Sigmoid colon (tissue), 4 donors: ENCODE data around the gene BCR.

Experiments
- EP300 ChIP-seq, 4 donors: sonication (generic); formaldehyde crosslinking; IDR thresholded peaks; one replicate each; pipeline ENCODE4 v1.6.1; 2017; ENCODE audit warnings: antibody characterized with exemption in 4 of 4
- POLR2A ChIP-seq, 2 donors: fragments of 450-650 bp; IDR thresholded peaks; one replicate each; pipeline ENCODE4 v1.6.1; 2016; ENCODE audit warnings: antibody characterized with exemption in 2 of 2, mild to moderate bottlenecking in 2 of 2, moderate library complexity in 2 of 2
- TF ChIP-seq, protein P1 (sequence below), 4 experiments: fragments of 450-650 bp in 3 of 4; fragments of 200-600 bp in 1 of 4; IDR thresholded peaks; one replicate each; pipeline ENCODE4 v1.5.1; 2016 to 2019; ENCODE audit warnings: antibody characterized with exemption in 4 of 4, mild to moderate bottlenecking in 3 of 4, moderate library complexity in 2 of 4

DNA sequence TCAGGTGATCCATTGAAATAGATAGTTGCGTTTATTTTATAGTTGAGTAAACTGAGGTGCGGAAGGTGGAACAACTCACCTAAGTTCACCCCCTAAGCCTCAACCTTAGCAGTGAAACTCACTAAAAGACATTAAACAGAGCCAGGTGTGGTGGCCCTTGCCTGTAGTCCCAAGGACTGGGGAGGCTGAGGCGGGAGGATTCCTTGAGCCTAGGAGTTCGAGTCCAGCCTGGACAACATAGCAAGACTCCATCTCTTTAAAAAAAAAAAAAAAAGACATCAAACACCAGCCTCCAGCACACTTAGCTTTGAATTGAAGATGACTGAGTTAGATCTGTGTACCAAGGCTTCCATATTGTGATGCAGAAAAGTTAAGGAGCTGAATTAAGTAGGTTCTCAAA lies 35.9 kb upstream of the BCR start:
- no peak for TF ChIP-seq POLR2A (IDR thresholded peaks at IDR 0.05)
- TF ChIP-seq, protein P1, sequence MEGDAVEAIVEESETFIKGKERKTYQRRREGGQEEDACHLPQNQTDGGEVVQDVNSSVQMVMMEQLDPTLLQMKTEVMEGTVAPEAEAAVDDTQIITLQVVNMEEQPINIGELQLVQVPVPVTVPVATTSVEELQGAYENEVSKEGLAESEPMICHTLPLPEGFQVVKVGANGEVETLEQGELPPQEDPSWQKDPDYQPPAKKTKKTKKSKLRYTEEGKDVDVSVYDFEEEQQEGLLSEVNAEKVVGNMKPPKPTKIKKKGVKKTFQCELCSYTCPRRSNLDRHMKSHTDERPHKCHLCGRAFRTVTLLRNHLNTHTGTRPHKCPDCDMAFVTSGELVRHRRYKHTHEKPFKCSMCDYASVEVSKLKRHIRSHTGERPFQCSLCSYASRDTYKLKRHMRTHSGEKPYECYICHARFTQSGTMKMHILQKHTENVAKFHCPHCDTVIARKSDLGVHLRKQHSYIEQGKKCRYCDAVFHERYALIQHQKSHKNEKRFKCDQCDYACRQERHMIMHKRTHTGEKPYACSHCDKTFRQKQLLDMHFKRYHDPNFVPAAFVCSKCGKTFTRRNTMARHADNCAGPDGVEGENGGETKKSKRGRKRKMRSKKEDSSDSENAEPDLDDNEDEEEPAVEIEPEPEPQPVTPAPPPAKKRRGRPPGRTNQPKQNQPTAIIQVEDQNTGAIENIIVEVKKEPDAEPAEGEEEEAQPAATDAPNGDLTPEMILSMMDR (IDR thresholded peaks at IDR 0.05): no peak
- no peak for TF ChIP-seq EP300 (IDR thresholded peaks at IDR 0.05)
